Liver (tissue), 9 donors: ENCODE data around the gene AKAP7. TPM values are rescaled to one million over a fixed set of nuclear protein-coding genes. Genes with fewer than 3 reads are reported as not detected.

ENCODE experiments used
- DNase-seq: peaks from one replicate; pipeline ENCODE4 v3.0.0-alpha.2; 2017; ENCODE audit warnings: low spot score
- H3K27ac ChIP-seq, 2 donors: one replicate each; pipeline ENCODE4 v1.7.0; 2013; ENCODE audit warnings: inconsistent platforms in 2 of 2, low read length in 2 of 2, control low read depth in 1 of 2, low read depth in 1 of 2, mild to moderate bottlenecking in 1 of 2
- H3K27me3 ChIP-seq, 4 donors: one replicate each; pipeline versions ENCODE4 v1.6.1 to v1.7.0; 2013; ENCODE audit warnings: low read length in 3 of 4, inconsistent platforms in 1 of 4, mild to moderate bottlenecking in 1 of 4, moderate library complexity in 1 of 4; ENCODE audit not compliant: control insufficient read depth in 4 of 4, insufficient read depth in 4 of 4
- H3K36me3 ChIP-seq, 4 donors: one replicate each; pipeline versions ENCODE4 v1.6.1 to v1.7.0; 2013; ENCODE audit warnings: low read length in 3 of 4, mild to moderate bottlenecking in 3 of 4, low read depth in 1 of 4, moderate library complexity in 1 of 4; ENCODE audit not compliant: control insufficient read depth in 4 of 4, insufficient read depth in 3 of 4
- H3K4me1 ChIP-seq, 4 donors: one replicate each; pipeline versions ENCODE4 v1.6.1 to v1.7.0; 2013; ENCODE audit warnings: low read length in 3 of 4, mild to moderate bottlenecking in 3 of 4, moderate library complexity in 1 of 4; ENCODE audit not compliant: control insufficient read depth in 4 of 4, insufficient read depth in 4 of 4
- H3K4me3 ChIP-seq, 3 donors: one replicate each; pipeline versions ENCODE4 v1.6.1 to v1.7.0; 2013; ENCODE audit warnings: low read length in 3 of 3, control low read depth in 1 of 3, low read depth in 1 of 3, mild to moderate bottlenecking in 1 of 3
- H3K9ac ChIP-seq, 2 donors: one replicate each; pipeline ENCODE4 v1.7.0; 2013; ENCODE audit warnings: low read length in 2 of 2, mild to moderate bottlenecking in 2 of 2, moderate library complexity in 2 of 2, control low read depth in 1 of 2, low read depth in 1 of 2
- H3K9me3 ChIP-seq, 4 donors: one replicate each; pipeline versions ENCODE4 v1.6.1 to v1.7.0; 2013; ENCODE audit warnings: low read length in 3 of 4; ENCODE audit not compliant: control insufficient read depth in 4 of 4
- EGR1 ChIP-seq, 2 donors: IDR thresholded peaks; 2 replicates each; pipeline ENCODE4 v1.6.1; 2016 to 2018; ENCODE audit warnings: antibody characterized with exemption in 2 of 2, low read depth in 2 of 2
- FOXA2 ChIP-seq: IDR thresholded peaks from 2 replicates; pipeline ENCODE4 v1.6.1; 2016; ENCODE audit warnings: antibody characterized with exemption
- GABPA ChIP-seq, 2 donors: IDR thresholded peaks in 1 of 2; conservative IDR thresholded peaks in 1 of 2; 2 replicates each; pipeline ENCODE4 v1.6.1; 2016; ENCODE audit warnings: antibody characterized with exemption in 2 of 2, mild to moderate bottlenecking in 1 of 2, moderate library complexity in 1 of 2
- HNF4A ChIP-seq, 2 donors: conservative IDR thresholded peaks; 2 replicates each; pipeline ENCODE4 v1.6.1; 2016; ENCODE audit warnings: antibody characterized with exemption in 2 of 2, mild to moderate bottlenecking in 2 of 2
- HNF4G ChIP-seq: IDR thresholded peaks from 2 replicates; pipeline ENCODE4 v1.6.1; 2016; ENCODE audit warnings: antibody characterized with exemption
- JUND ChIP-seq, 2 donors: IDR thresholded peaks; 2 replicates each; pipeline ENCODE4 v1.6.1; 2016; ENCODE audit warnings: antibody characterized with exemption in 2 of 2
- RAD21 ChIP-seq, 2 donors: IDR thresholded peaks; 2 replicates each; pipeline ENCODE4 v1.6.1; 2016; ENCODE audit warnings: antibody characterized with exemption in 2 of 2, mild to moderate bottlenecking in 2 of 2
- RXRA ChIP-seq, 2 donors: IDR thresholded peaks; 2 replicates each; pipeline ENCODE4 v1.6.1; 2017 to 2018; ENCODE audit warnings: antibody characterized with exemption in 2 of 2, mild to moderate bottlenecking in 1 of 2
- SP1 ChIP-seq: IDR thresholded peaks from 2 replicates; pipeline ENCODE4 v1.6.1; 2018; ENCODE audit warnings: antibody characterized with exemption, mild to moderate bottlenecking
- TAF1 ChIP-seq: conservative IDR thresholded peaks from 2 replicates; pipeline ENCODE4 v1.6.1; 2016; ENCODE audit warnings: antibody characterized with exemption, mild to moderate bottlenecking
- YY1 ChIP-seq: IDR thresholded peaks from 2 replicates; pipeline ENCODE4 v1.6.1; 2016; ENCODE audit warnings: antibody characterized with exemption, mild to moderate bottlenecking
- WGBS: extraction: QIAGEN DNeasy Blood & Tissue Kit; methylation state at CpG from one replicate; pipeline ENCODE4 v1.1.7; 2013; 5-methylcytosine and 5-hydroxymethylcytosine counted together
- polyA plus RNA-seq, 2 donors: library from polyadenylated mRNA; stranded (reverse) in 1 of 2; unstranded in 1 of 2; fragments of 200-250 nt in 1 of 2; fragments of >200 nt in 1 of 2; fragmentation: Nextera tagmentation in 1 of 2; extraction: Ambion mirVana in 1 of 2; gene quantifications; one replicate each; pipeline versions ENCODE4 v1.2.1 to v1.2.3, GENCODE V29; 2013 to 2015
- total RNA-seq, 2 donors: library from RNA; depleted of rRNA; stranded (reverse); fragments of >200 nt; gene quantifications; one replicate each; pipeline ENCODE4 v1.2.3, GENCODE V29; 2014
- TF ChIP-seq, protein P1 (sequence below): fragments of 150-350 bp; IDR thresholded peaks from 2 replicates; pipeline ENCODE4 v1.5.1; 2017; ENCODE audit warnings: improper control_type of control experiment, low read depth, low read length; ENCODE audit not compliant: missing input control
- TF ChIP-seq, protein P2 (sequence below): IDR thresholded peaks from 2 replicates; pipeline ENCODE4 v1.6.1; 2016; ENCODE audit warnings: antibody characterized with exemption
- donor health status: healthy.
- donor health status: healthy.
- donor health status: healthy.
- donor health status: healthy.
- donor health status: healthy.

Gene AKAP7
- total and polyA plus RNA-seq, 4 donors, result 7.9 to 25.4 (median 17.7) TPM

- TF ChIP-seq TAF1 (no peak), RAD21 (IDR thresholded peaks at IDR 0.05) (peak; percentile 73 to 94)
- TF ChIP-seq, protein P1, sequence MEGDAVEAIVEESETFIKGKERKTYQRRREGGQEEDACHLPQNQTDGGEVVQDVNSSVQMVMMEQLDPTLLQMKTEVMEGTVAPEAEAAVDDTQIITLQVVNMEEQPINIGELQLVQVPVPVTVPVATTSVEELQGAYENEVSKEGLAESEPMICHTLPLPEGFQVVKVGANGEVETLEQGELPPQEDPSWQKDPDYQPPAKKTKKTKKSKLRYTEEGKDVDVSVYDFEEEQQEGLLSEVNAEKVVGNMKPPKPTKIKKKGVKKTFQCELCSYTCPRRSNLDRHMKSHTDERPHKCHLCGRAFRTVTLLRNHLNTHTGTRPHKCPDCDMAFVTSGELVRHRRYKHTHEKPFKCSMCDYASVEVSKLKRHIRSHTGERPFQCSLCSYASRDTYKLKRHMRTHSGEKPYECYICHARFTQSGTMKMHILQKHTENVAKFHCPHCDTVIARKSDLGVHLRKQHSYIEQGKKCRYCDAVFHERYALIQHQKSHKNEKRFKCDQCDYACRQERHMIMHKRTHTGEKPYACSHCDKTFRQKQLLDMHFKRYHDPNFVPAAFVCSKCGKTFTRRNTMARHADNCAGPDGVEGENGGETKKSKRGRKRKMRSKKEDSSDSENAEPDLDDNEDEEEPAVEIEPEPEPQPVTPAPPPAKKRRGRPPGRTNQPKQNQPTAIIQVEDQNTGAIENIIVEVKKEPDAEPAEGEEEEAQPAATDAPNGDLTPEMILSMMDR, result peak; percentile 57
- TF ChIP-seq, protein P2, sequence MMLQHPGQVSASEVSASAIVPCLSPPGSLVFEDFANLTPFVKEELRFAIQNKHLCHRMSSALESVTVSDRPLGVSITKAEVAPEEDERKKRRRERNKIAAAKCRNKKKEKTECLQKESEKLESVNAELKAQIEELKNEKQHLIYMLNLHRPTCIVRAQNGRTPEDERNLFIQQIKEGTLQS, result peak; percentile 62
- no peak overlapping the region for H3K4me3 ChIP-seq
- H3K27me3 ChIP-seq, result no peaks in the 10 kb centered on the region
- no peaks in the 10 kb centered on the region for H3K4me1 ChIP-seq
- DNase-seq, result no peak
- no peak overlapping the region for H3K9ac ChIP-seq
- 72% methylated on average over 10 of the region's 10 CpGs for WGBS
- no peaks in the 10 kb centered on the region for H3K9me3 ChIP-seq
- peaks cover 0 to 9% (median under 1%) of the 10 kb centered on the region in 4 donors for H3K36me3 ChIP-seq
- peak overlapping the region in 1 of 2 donors; percentile 47 for H3K27ac ChIP-seq
These were observed 64.5 kb downstream of the AKAP7 start for GRCh38 chr6:131199568-131200272.

DNA sequence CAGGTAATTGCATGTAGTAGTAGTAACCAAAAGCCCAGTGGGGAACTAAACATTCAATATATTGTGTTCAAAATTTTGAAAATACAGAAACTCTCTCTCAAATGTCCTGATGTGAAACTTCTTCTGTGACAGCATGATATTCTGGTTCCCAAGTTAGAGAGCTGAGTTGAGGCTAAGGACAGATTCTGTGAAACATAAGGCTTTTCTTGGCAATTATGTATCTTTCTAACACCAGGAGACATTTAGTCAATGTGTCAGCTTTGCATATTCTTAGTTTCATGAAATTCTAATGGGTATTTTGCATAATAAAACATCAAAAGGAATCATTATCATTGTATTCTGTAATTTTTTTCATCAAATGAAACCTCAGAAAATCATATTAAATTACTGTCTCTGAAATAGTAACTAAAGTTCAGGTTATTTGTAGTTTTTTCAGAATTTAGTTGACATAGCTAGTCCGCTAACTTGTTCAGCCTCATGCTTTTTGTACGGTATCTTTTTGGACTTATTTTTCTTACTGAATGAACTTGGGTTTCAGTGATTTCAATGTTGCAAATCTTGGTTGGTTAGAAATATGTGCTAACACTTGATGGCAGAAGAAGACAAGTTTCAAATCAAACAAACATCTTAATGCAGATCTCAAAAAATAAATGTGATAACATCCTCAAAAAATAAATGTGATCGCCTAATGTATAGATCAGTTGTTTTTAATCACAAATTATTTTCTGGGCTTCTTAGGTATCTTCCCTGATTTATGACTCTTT, 70.4 kb downstream of the AKAP7 start:
- H3K9me3 ChIP-seq, result no peaks in the 10 kb centered on the region
- H3K27me3 ChIP-seq, result no peaks in the 10 kb centered on the region
- H3K36me3 ChIP-seq, result peaks cover 0 to under 1% (median 0%) of the 10 kb centered on the region in 4 donors
- no peak overlapping the region for H3K27ac ChIP-seq
- no peak overlapping the region for H3K9ac ChIP-seq
- DNase-seq, result no peak
- 89% methylated on average over 3 of the region's 3 CpGs for whole genome bisulfite sequencing
- peaks cover 0 to 2% (median 0%) of the 10 kb centered on the region in 4 donors for H3K4me1 ChIP-seq
- TF ChIP-seq RAD21 (IDR thresholded peaks at IDR 0.05) (peak; percentile 19 to 26), HNF4G (no peak)
- H3K4me3 ChIP-seq, result no peak overlapping the region

GRCh38 chr6:131206463-131207251, 71.4 kb downstream of the AKAP7 start:
- no peak for DNase-seq
- H3K9me3 ChIP-seq, result no peaks in the 10 kb centered on the region
- H3K27ac ChIP-seq, result no peak overlapping the region
- TF ChIP-seq HNF4A (conservative IDR thresholded peaks at IDR 0.05) (peak; percentile 25 to 49), FOXA2 (no peak), SP1 (peak; percentile 19), RXRA (IDR thresholded peaks at IDR 0.05) (peak in 1 of 2 donors; percentile 6), HNF4G (no peak), YY1 (no peak), EGR1 (IDR thresholded peaks at IDR 0.05; ENCODE audit: low read depth in 2 of 2) (no peak), JUND (IDR thresholded peaks at IDR 0.05) (no peak), TAF1 (no peak), GABPA (IDR thresholded peaks at IDR 0.05 in 1 of 2, conservative IDR thresholded peaks at IDR 0.05 in 1 of 2) (no peak), RAD21 (IDR thresholded peaks at IDR 0.05) (no peak)
- TF ChIP-seq, protein P1, result no peak
- peaks cover 0 to 2% (median 0%) of the 10 kb centered on the region in 4 donors for H3K4me1 ChIP-seq
- no peak overlapping the region for H3K9ac ChIP-seq
- H3K36me3 ChIP-seq, result peaks cover 0 to 5% (median 0%) of the 10 kb centered on the region in 4 donors
- 52% methylated on average over 2 of the region's 2 CpGs for WGBS
- H3K4me3 ChIP-seq, result no peak overlapping the region
- no peaks in the 10 kb centered on the region for H3K27me3 ChIP-seq
